Fibroblast of the aortic adventitia (primary cell): ENCODE data around the gene TMEM88. TPM values are rescaled to one million over a fixed set of nuclear protein-coding genes. Genes with fewer than 3 reads are reported as not detected.

Experiments
- DNase-seq: peaks from one replicate; pipeline ENCODE4 v3.0.0-alpha.2; 2010; ENCODE audit warnings: low read depth
- H3K4me3 ChIP-seq: 2 replicates; pipeline ENCODE4 v1.5.1; 2011; ENCODE audit warnings: low read depth, mild to moderate bottlenecking, control low read depth, low read length, moderate library complexity
- total RNA-seq: library from RNA; depleted of rRNA; stranded (reverse); fragments of >200 nt; gene quantifications from 2 replicates; pipeline ENCODE4 v1.2.3, GENCODE V29; 2012; ENCODE audit warnings: low replicate concordance
- TF ChIP-seq, protein P1 (sequence below): IDR thresholded peaks from 2 replicates; pipeline ENCODE4 v1.5.1; 2011; ENCODE audit warnings: mild to moderate bottlenecking, low read length, control low read depth, inconsistent platforms; ENCODE audit not compliant: insufficient read depth

Gene TMEM88
- total RNA-seq, 1 donor = 0.18 TPM

DNA sequence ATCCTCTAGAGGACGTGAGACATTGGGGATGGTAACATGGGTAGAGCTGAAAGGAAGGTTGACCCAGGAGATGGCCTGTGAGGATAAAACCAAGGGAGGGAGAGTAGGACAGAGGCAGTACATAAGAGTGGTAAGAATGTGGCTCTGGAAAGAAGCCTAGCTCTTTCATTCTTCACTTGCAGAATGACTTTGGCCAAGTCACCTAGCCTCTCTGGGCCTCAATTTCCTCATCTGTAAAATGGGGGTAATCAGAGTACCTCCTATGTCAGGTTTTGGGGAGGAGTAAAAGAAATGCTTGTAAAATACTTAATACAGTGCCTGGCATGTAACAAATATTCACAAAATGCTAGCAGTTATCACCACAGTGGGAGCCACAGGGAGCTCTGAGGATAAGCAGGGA lies 14.0 kb upstream of the TMEM88 start:
- peak overlapping the region; percentile 58 for H3K4me3 ChIP-seq
- DNase-seq = no peak
- TF ChIP-seq, protein P1, sequence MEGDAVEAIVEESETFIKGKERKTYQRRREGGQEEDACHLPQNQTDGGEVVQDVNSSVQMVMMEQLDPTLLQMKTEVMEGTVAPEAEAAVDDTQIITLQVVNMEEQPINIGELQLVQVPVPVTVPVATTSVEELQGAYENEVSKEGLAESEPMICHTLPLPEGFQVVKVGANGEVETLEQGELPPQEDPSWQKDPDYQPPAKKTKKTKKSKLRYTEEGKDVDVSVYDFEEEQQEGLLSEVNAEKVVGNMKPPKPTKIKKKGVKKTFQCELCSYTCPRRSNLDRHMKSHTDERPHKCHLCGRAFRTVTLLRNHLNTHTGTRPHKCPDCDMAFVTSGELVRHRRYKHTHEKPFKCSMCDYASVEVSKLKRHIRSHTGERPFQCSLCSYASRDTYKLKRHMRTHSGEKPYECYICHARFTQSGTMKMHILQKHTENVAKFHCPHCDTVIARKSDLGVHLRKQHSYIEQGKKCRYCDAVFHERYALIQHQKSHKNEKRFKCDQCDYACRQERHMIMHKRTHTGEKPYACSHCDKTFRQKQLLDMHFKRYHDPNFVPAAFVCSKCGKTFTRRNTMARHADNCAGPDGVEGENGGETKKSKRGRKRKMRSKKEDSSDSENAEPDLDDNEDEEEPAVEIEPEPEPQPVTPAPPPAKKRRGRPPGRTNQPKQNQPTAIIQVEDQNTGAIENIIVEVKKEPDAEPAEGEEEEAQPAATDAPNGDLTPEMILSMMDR = no peak

DNA sequence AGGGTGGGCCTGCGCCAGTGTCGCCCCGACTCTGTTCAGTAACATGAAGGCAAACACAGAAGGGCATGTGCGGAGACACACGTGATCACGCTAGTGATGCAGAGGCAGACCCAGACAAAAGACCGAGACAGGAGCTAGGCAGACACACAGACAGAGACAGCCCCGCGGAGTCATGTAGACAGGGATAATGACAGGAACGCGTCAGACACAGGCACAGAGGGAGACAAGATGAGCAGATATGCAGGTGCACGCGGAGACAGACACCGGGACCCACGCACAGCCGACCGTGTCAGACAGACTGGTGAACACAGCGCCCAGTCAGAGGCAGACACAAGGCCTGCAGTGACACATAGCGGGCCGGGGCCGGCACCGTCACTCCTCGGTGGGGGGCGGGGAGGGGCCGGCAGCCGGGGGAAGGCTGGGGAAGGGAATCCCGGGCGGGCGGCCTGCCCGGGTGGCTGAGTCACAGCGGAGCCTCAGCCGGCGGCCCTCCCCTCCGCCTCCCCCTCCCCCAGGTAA lies 13.4 kb upstream of the TMEM88 start:
- peak; percentile 82 for DNase-seq
- TF ChIP-seq, protein P1 = no peak
- peak overlapping the region; percentile 85 for H3K4me3 ChIP-seq

DNA sequence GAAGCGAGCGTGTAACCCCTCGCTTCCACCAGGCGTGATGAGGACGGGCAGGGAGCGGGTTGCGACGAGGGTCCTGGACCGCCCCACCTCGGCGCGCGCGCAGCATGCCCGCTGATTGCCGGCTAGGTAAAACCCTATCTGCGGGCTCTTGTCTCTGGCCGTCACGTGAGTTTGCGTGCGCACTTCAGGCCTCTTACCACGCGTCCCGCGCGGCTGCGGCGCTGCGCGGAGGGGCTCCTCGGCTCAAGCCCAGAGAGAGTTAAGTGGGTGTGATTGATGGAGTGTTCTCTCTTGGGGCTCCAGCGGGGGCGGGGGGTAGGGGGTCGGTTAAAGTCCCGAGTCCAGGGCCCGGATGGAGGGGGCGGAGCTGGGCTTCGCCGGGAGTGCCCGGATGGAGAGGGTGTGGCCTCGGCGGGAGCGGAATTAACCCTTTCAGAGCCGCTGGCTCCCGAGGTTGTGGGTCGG lies 12.9 kb upstream of the TMEM88 start:
- peak overlapping the region; percentile 85 for H3K4me3 ChIP-seq
- DNase-seq = peak; percentile 84
- TF ChIP-seq, protein P1 = no peak

DNA sequence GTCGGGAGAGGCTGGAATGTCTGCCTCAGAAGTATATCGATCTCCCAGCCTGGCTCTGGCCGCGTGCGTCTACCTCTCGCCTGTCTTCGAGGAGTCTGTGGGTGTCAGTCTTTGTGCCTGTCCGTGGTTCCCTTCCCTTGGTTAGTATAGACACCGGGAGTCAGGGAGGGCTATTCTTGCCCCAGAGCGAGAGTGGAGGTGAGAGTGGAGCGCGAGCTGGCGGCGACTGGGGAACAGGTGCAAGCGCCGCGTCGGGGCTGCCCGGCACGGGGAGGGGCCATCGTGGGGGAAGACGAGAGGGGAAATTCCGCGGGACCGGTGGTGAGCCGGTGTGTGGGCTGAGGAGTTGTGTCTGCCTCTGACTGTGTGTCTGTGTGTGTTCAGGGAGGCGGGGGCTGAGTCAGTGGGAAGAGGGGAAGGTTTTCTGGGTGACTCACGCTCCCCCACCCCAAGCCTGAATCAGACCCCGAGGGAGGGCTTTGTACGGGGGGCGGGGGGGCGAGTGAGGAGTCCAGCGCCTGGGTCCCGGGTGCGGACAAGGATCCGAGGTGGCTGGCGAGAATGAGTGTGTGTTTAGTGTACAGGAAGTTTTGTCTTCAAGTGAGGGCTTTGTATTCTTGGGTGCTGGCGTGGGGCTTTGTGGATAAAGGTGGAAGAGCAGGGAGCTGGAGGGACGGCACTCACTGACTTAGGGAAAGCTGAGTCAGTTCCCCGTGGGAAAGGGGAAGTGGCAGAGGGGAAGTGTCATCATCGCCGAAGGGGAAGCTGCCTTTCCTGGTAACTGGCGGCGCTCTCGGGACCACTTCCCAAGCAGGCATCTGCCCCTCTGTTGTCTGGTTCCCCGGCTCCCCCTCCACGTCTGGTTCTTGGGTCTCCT lies 12.2 kb upstream of the TMEM88 start:
- peak overlapping the region; percentile 85 for H3K4me3 ChIP-seq
- peak; percentile 87 for DNase-seq
- TF ChIP-seq, protein P1 = no peak

- TF ChIP-seq, protein P1 = no peak
- no peak for DNase-seq
- peak overlapping the region; percentile 85 for H3K4me3 ChIP-seq
Measured at GRCh38 chr17:7843257-7843535, 11.7 kb upstream of the TMEM88 start.

GRCh38 chr17:7843536-7844291 lies 11.2 kb upstream of the TMEM88 start:
- H3K4me3 ChIP-seq = peak overlapping the region; percentile 85
- peak; percentile 82 for DNase-seq
- TF ChIP-seq, protein P1 = no peak
